ENCODE measurements around the gene HNRNPM.
A peak's percentile ranks its signal among the peaks of the same experiment; 100 is the strongest.
"Not testable (repeated sequence)": the region's sequence is repeated elsewhere in the genome, so short reads cannot be mapped to it uniquely, and the experiment has no call there.

The HNRNPM gene

GRCh38 chr19:8504171-8504570 is 59.4 kb downstream of the HNRNPM start:
- in situ Hi-C loops (cut with MboI; ENCODE audit: low pct_unique_long_range_greater_than_20kb, low sequenced_read_pairs): no loop called here
- DNase-seq: peak; percentile 93

GRCh38 chr19:8504919-8505318 is 60.1 kb downstream of the HNRNPM start:
- no peak for DNase-seq
- in situ Hi-C loops (cut with MboI; ENCODE audit: low pct_unique_long_range_greater_than_20kb, low sequenced_read_pairs): no loop called here

- in situ Hi-C loops (cut with MboI; ENCODE audit: low pct_unique_long_range_greater_than_20kb, low sequenced_read_pairs): no loop called here
- peak; percentile 85 for DNase-seq
These were observed 61.1 kb downstream of the HNRNPM start for GRCh38 chr19:8505680-8506401.

- no peak for DNase-seq
- in situ Hi-C loops (cut with MboI; ENCODE audit: low pct_unique_long_range_greater_than_20kb, low sequenced_read_pairs): no loop called here
These were observed 61.7 kb downstream of the HNRNPM start for GRCh38 chr19:8506402-8506957.

- in situ Hi-C loops (cut with MboI; ENCODE audit: low pct_unique_long_range_greater_than_20kb, low sequenced_read_pairs): no loop called here
- DNase-seq: no peak
These were observed 65.9 kb downstream of the HNRNPM start for GRCh38 chr19:8510589-8511115.

- in situ Hi-C loops (cut with MboI; ENCODE audit: low pct_unique_long_range_greater_than_20kb, low sequenced_read_pairs): no loop called here
- DNase-seq: no peak
These were observed 66.9 kb downstream of the HNRNPM start for GRCh38 chr19:8511573-8512101.

- in situ Hi-C loops (cut with MboI; ENCODE audit: low pct_unique_long_range_greater_than_20kb, low sequenced_read_pairs): no loop called here
- peak; percentile 66 for DNase-seq
These were observed 67.6 kb downstream of the HNRNPM start for GRCh38 chr19:8512115-8512967.

GRCh38 chr19:8513036-8513686 is 68.4 kb downstream of the HNRNPM start:
- in situ Hi-C loops (cut with MboI; ENCODE audit: low pct_unique_long_range_greater_than_20kb, low sequenced_read_pairs): no loop called here
- no peak for DNase-seq

- peak; percentile 96 for DNase-seq
- in situ Hi-C loops (cut with MboI; ENCODE audit: low pct_unique_long_range_greater_than_20kb, low sequenced_read_pairs): no loop called here
These were observed 69.1 kb downstream of the HNRNPM start, which contains the start of gene ZNF414 for GRCh38 chr19:8513687-8514504. ZNF414 (minus strand) TSS chr19:8514167; CDS start chr19:8514046, 121 bp downstream.

- in situ Hi-C loops (cut with MboI; ENCODE audit: low pct_unique_long_range_greater_than_20kb, low sequenced_read_pairs); DNase-seq: not testable (repeated sequence)
These were observed 69.8 kb downstream of the HNRNPM start for GRCh38 chr19:8514505-8515009.

GRCh38 chr19:8515317-8515716 is 70.5 kb downstream of the HNRNPM start:
- in situ Hi-C loops (cut with MboI; ENCODE audit: low pct_unique_long_range_greater_than_20kb, low sequenced_read_pairs): no loop called here
- DNase-seq: peak; percentile 91

- DNase-seq: peak; percentile 88
These were observed 73.0 kb downstream of the HNRNPM start for GRCh38 chr19:8517551-8518442.

GRCh38 chr19:8518536-8518935 is 73.8 kb downstream of the HNRNPM start:
- no peak for DNase-seq
- in situ Hi-C loops (cut with MboI; ENCODE audit: low pct_unique_long_range_greater_than_20kb, low sequenced_read_pairs): no loop called here

More at GRCh38 chr19:8517551-8518442, 73.0 kb downstream of the HNRNPM start:
- in situ Hi-C loops (cut with MboI; ENCODE audit: low pct_unique_long_range_greater_than_20kb, low sequenced_read_pairs): no loop called here

GRCh38 chr19:8519388-8519787 is 74.6 kb downstream of the HNRNPM start:
- no peak for DNase-seq
- in situ Hi-C loops (cut with MboI; ENCODE audit: low pct_unique_long_range_greater_than_20kb, low sequenced_read_pairs): no loop called here

GRCh38 chr19:8525401-8525684 is 80.6 kb downstream of the HNRNPM start:
- in situ Hi-C loops (cut with MboI; ENCODE audit: low pct_unique_long_range_greater_than_20kb, low sequenced_read_pairs): no loop called here
- no peak for DNase-seq

GRCh38 chr19:8526345-8527091 is 81.7 kb downstream of the HNRNPM start:
- in situ Hi-C loops (cut with MboI; ENCODE audit: low pct_unique_long_range_greater_than_20kb, low sequenced_read_pairs): no loop called here
- DNase-seq: no peak

- in situ Hi-C loops (cut with MboI; ENCODE audit: low pct_unique_long_range_greater_than_20kb, low sequenced_read_pairs): no loop called here
- no peak for DNase-seq
These were observed 83.7 kb downstream of the HNRNPM start for GRCh38 chr19:8528500-8528899.
